ENCODE results near the gene CRYGN. TPM values are rescaled to one million over a fixed set of nuclear protein-coding genes. Genes with fewer than 3 reads are reported as not detected.

CRYGN gene
- total and polyA plus RNA-seq, 12 donors = 0.07 to 0.72 (median 0.22) TPM; not detected in 8

- TF ChIP-seq, protein P1, sequence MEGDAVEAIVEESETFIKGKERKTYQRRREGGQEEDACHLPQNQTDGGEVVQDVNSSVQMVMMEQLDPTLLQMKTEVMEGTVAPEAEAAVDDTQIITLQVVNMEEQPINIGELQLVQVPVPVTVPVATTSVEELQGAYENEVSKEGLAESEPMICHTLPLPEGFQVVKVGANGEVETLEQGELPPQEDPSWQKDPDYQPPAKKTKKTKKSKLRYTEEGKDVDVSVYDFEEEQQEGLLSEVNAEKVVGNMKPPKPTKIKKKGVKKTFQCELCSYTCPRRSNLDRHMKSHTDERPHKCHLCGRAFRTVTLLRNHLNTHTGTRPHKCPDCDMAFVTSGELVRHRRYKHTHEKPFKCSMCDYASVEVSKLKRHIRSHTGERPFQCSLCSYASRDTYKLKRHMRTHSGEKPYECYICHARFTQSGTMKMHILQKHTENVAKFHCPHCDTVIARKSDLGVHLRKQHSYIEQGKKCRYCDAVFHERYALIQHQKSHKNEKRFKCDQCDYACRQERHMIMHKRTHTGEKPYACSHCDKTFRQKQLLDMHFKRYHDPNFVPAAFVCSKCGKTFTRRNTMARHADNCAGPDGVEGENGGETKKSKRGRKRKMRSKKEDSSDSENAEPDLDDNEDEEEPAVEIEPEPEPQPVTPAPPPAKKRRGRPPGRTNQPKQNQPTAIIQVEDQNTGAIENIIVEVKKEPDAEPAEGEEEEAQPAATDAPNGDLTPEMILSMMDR (IDR thresholded peaks at IDR 0.05) = no peak
- ATAC-seq (no peak), DNase-seq (no peak)
- no peak overlapping the region for H3K4me3 ChIP-seq
- intact Hi-C loops (cut with DNase I) = loop anchor here in 3 of 10 donors (10.0 kb wide), 2 partner anchors 170 to 300 kb away; no protein-coding TSS in a partner anchor
- peaks cover 8 to 19% (median 10%) of the 10 kb centered on the region in 9 donors for H3K4me1 ChIP-seq
- no peaks in the 10 kb centered on the region for H3K36me3 ChIP-seq
- no peak overlapping the region for H3K27ac ChIP-seq
- no peaks in the 10 kb centered on the region for H3K27me3 ChIP-seq
- H3K9me3 ChIP-seq = no peaks in the 10 kb centered on the region
- WGBS, 2 donors = 91 to 92% methylated on average over 15 of the region's 15 CpGs
Measured at GRCh38 chr7:151454932-151455530, 15.1 kb upstream of the CRYGN start.

DNA sequence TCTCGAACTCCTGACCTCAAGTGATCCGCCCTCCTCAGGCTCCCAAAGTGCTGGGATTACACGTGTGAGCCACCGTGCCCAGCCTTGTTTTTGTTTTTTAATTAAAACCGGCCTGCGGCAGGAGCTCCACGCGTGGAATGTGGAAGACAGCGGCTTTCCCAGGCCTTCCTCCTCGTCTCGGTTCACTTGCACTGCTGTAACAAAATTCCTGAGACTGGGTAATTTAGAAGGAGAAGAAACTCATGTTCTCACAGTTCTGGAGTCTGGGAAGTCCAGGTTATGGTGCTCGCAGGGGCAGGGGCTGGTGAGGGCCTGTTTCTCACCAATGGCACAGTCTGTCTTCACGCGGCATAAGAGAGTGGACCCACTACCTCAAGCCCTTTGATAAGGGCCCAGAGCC, 14.4 kb upstream of the CRYGN start:
- H3K27me3 ChIP-seq = no peaks in the 10 kb centered on the region
- H3K4me1 ChIP-seq = peaks cover 3 to 13% (median 5%) of the 10 kb centered on the region in 9 donors
- 93 to 95% methylated on average over 14 of the region's 14 CpGs for WGBS, 2 donors
- DNase-seq (no peak), ATAC-seq (no peak)
- no peaks in the 10 kb centered on the region for H3K9me3 ChIP-seq
- H3K36me3 ChIP-seq = no peaks in the 10 kb centered on the region
- no peak overlapping the region for H3K27ac ChIP-seq
- intact Hi-C loops (cut with DNase I) = loop anchor here in 3 of 10 donors (10.0 kb wide), 2 partner anchors 170 to 300 kb away; no protein-coding TSS in a partner anchor
- TF ChIP-seq, protein P1 (IDR thresholded peaks at IDR 0.05) = no peak
- H3K4me3 ChIP-seq = no peak overlapping the region

DNA sequence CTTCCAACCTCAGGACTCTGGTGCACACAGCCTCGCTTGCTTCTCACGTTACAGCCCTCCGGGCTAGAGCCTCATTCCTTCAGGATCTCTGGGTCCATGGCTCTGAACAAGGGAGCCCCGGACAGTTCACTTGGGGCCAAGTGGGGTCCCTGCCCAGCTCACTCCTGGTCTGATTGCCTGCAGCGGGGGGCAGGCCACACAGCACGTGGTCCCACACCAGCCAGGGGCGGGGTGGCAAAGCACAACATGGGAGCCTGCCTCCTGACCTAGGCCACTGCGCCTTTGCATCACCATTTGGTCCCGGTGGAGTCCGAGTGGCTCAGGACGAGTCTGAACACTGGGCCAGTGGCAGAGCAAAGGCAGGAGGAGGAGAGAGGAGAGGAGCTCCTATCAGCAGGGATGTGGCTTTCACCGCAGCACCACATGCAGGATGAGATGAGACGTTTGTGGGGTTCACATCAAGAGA, 13.4 kb upstream of the CRYGN start:
- intact Hi-C loops (cut with DNase I) = loop anchor here in 3 of 10 donors (10.0 kb wide), 2 partner anchors 171 to 301 kb away; no protein-coding TSS in a partner anchor
- no peaks in the 10 kb centered on the region for H3K27me3 ChIP-seq
- 80 to 85% methylated on average over 13 of the region's 13 CpGs for WGBS, 2 donors
- DNase-seq = no peak
- no peak for ATAC-seq
- no peaks in the 10 kb centered on the region for H3K9me3 ChIP-seq
- TF ChIP-seq, protein P1 (IDR thresholded peaks at IDR 0.05) = no peak
- H3K36me3 ChIP-seq = no peaks in the 10 kb centered on the region
- H3K4me3 ChIP-seq = no peak overlapping the region
- peaks cover 0 to 8% (median 0%) of the 10 kb centered on the region in 9 donors for H3K4me1 ChIP-seq
- no peak overlapping the region for H3K27ac ChIP-seq

GRCh38 chr7:151452680-151453325, 12.9 kb upstream of the CRYGN start:
- 87% methylated on average over 15 of the region's 15 CpGs for WGBS, 2 donors
- no peak for DNase-seq

More at GRCh38 chr7:151452680-151453325, 12.9 kb upstream of the CRYGN start:
- Histone ChIP-seq H3K9me3 (no peaks in the 10 kb centered on the region), H3K36me3 (no peaks in the 10 kb centered on the region), H3K27ac (no peak overlapping the region), H3K4me1 (peaks cover 0 to 12% (median 5%) of the 10 kb centered on the region in 9 donors), H3K4me3 (no peak overlapping the region), H3K27me3 (no peaks in the 10 kb centered on the region)
- intact Hi-C loops (cut with DNase I) = loop anchor here in 3 of 10 donors (10.0 kb wide), 2 partner anchors 172 to 302 kb away; no protein-coding TSS in a partner anchor
- TF ChIP-seq, protein P1 (IDR thresholded peaks at IDR 0.05) = no peak
- ATAC-seq = no peak

Measured in heart right ventricle (tissue), 16 donors.